H1 (cell line): ENCODE measurements around the gene SENP3. TPM values are rescaled to one million over a fixed set of nuclear protein-coding genes. Genes with fewer than 3 reads are reported as not detected.
A peak's percentile ranks its signal among the peaks of the same experiment; 100 is the strongest.

ENCODE experiments used
- CTCF ChIA-PET: fragments of 300-600 bp; sonication (Branson Sonifier 250); formaldehyde crosslinking; loops from one replicate; lab custom pipeline; 2021; ENCODE audit not compliant: partially characterized antibody; lab: Charles Lee
- POLR2A ChIA-PET: fragments of 300-600 bp; sonication (Branson Sonifier 250); formaldehyde crosslinking; loops from one replicate; lab custom pipeline; 2021; ENCODE audit warnings: inconsistent platforms; ENCODE audit not compliant: partially characterized antibody; lab: Charles Lee
- DNase-seq, 2 experiments: peaks; one replicate each; pipeline versions ENCODE4 v3.0.0 to v3.0.0-alpha.2; 2010 to 2022; ENCODE audit warnings: low spot score in 2 of 2, low read depth in 1 of 2, mixed read lengths in 1 of 2
- FAIRE-seq: peaks from 2 replicates; lab custom pipeline; 2011; peaks lifted over from hg19 to GRCh38; lab: Jason Lieb, UNC
- H2AFZ ChIP-seq: 2 replicates; pipeline ENCODE4 v1.8.1; 2012; ENCODE audit warnings: low read length, inconsistent platforms
- H2AK5ac ChIP-seq: 2 replicates; pipeline ENCODE4 v1.6.1; 2013; ENCODE audit warnings: low read depth, low read length
- H2BK120ac ChIP-seq: replicated peaks from 2 replicates; pipeline ENCODE3; 2013; ENCODE audit warnings: low read depth, low read length, inconsistent platforms
- H2BK12ac ChIP-seq: 2 replicates; pipeline ENCODE4 v1.6.1; 2013; ENCODE audit warnings: low read depth, low read length
- H2BK15ac ChIP-seq: 2 replicates; pipeline ENCODE4 v1.6.1; 2013; ENCODE audit warnings: low read length
- H2BK20ac ChIP-seq: 2 replicates; pipeline ENCODE4 v1.6.1; 2013; ENCODE audit warnings: low read length
- H2BK5ac ChIP-seq: 2 replicates; pipeline ENCODE4 v1.6.1; 2013; ENCODE audit warnings: low read depth, low read length
- H3K14ac ChIP-seq: 2 replicates; pipeline ENCODE4 v1.6.1; 2013; ENCODE audit warnings: inconsistent platforms; ENCODE audit not compliant: insufficient read length
- H3K18ac ChIP-seq: 2 replicates; pipeline ENCODE4 v1.6.1; 2013; ENCODE audit warnings: low read length; ENCODE audit errors: extremely low read depth
- H3K23ac ChIP-seq: 2 replicates; pipeline ENCODE4 v1.6.1; 2013; ENCODE audit warnings: inconsistent platforms; ENCODE audit not compliant: insufficient read length
- H3K23me2 ChIP-seq: 2 replicates; pipeline ENCODE4 v1.6.1; 2013; ENCODE audit warnings: low read depth, low read length
- H3K27ac ChIP-seq: 2 replicates; pipeline ENCODE4 v1.6.1; 2011; ENCODE audit warnings: low read depth, low read length, inconsistent platforms
- H3K27me3 ChIP-seq, 4 experiments: replicated peaks in 1 of 4; 1 replicate in 1 of 4; 2 replicates in 3 of 4; pipeline versions ENCODE4 v1.6.1 to v1.8.1; 2011 to 2013; ENCODE audit warnings: low read length in 3 of 4, mild to moderate bottlenecking in 3 of 4, inconsistent platforms in 2 of 4, mixed read lengths in 2 of 4, moderate library complexity in 1 of 4; ENCODE audit not compliant: control insufficient read depth in 3 of 4, insufficient read depth in 3 of 4; ENCODE audit errors: extremely low read depth in 1 of 4
- H3K36me3 ChIP-seq, 4 experiments: 2 replicates each; pipeline versions ENCODE4 v1.6.1 to v1.8.1; 2011 to 2013; ENCODE audit warnings: mild to moderate bottlenecking in 4 of 4, low read length in 3 of 4, moderate library complexity in 2 of 4, control low read depth in 1 of 4, inconsistent platforms in 1 of 4; ENCODE audit not compliant: insufficient read depth in 4 of 4, control insufficient read depth in 2 of 4
- H3K4ac ChIP-seq: replicated peaks from 2 replicates; pipeline ENCODE3; 2013; ENCODE audit warnings: low read length, low read depth, mixed read lengths, inconsistent platforms; ENCODE audit not compliant: insufficient read length
- H3K4me1 ChIP-seq, 4 experiments: replicated peaks in 1 of 4; 1 replicate in 1 of 4; 2 replicates in 3 of 4; pipeline versions ENCODE4 v1.6.1 to v1.8.1; 2011 to 2013; ENCODE audit warnings: low read length in 3 of 4, inconsistent platforms in 2 of 4, mixed read lengths in 1 of 4; ENCODE audit not compliant: insufficient read depth in 4 of 4, control insufficient read depth in 3 of 4
- H3K4me2 ChIP-seq, 2 experiments: 2 replicates each; pipeline versions ENCODE4 v1.6.1 to v1.8.1; 2011 to 2013; ENCODE audit warnings: low read depth in 2 of 2, low read length in 2 of 2, control low read depth in 1 of 2, inconsistent platforms in 1 of 2, mild to moderate bottlenecking in 1 of 2; ENCODE audit not compliant: insufficient read depth in 1 of 2
- H3K4me3 ChIP-seq, 4 experiments: fragments of 200-600, 300-600 bp in 1 of 4; sonication (generic), shearing (Covaris generic), sonication (Bioruptor Twin) in 1 of 4; 2 replicates each; pipeline versions ENCODE4 v1.5.1 to v1.8.1; 2011 to 2016; ENCODE audit warnings: low read length in 4 of 4, low read depth in 3 of 4, control low read depth in 2 of 4, inconsistent platforms in 2 of 4, mild to moderate bottlenecking in 2 of 4, mixed read lengths in 1 of 4, moderate library complexity in 1 of 4; ENCODE audit not compliant: insufficient read depth in 2 of 4; ENCODE audit errors: extremely low read depth in 1 of 4
- H3K56ac ChIP-seq: replicated peaks from 2 replicates; pipeline ENCODE3; 2013; ENCODE audit warnings: low read depth, mild to moderate bottlenecking, mixed read lengths, low read length, inconsistent platforms; ENCODE audit not compliant: insufficient read length
- H3K79me1 ChIP-seq: 2 replicates; pipeline ENCODE4 v1.6.1; 2013; ENCODE audit warnings: low read depth, low read length, control low read depth
- H3K79me2 ChIP-seq, 2 experiments: 2 replicates each; pipeline versions ENCODE4 v1.6.1 to v1.8.1; 2012 to 2013; ENCODE audit warnings: low read length in 2 of 2, mild to moderate bottlenecking in 2 of 2, inconsistent platforms in 1 of 2; ENCODE audit not compliant: insufficient read depth in 2 of 2, control insufficient read depth in 1 of 2
- H3K9ac ChIP-seq, 4 experiments: replicated peaks in 1 of 4; 1 replicate in 1 of 4; 2 replicates in 3 of 4; pipeline versions ENCODE4 v1.6.1 to v1.8.1; 2011 to 2013; ENCODE audit warnings: low read depth in 3 of 4, low read length in 3 of 4, control low read depth in 2 of 4, mild to moderate bottlenecking in 2 of 4, moderate library complexity in 2 of 4, inconsistent platforms in 1 of 4; ENCODE audit errors: extremely low read depth in 1 of 4
- H3K9me3 ChIP-seq, 2 experiments: 2 replicates each; pipeline versions ENCODE4 v1.6.1 to v1.8.1; 2012 to 2013; ENCODE audit warnings: mild to moderate bottlenecking in 2 of 2, moderate library complexity in 2 of 2, control low read depth in 1 of 2, inconsistent platforms in 1 of 2, low read depth in 1 of 2, low read length in 1 of 2, mixed read lengths in 1 of 2; ENCODE audit not compliant: insufficient read depth in 2 of 2
- H4K20me1 ChIP-seq, 2 experiments: replicated peaks in 1 of 2; 2 replicates each; pipeline versions ENCODE3 to v1.8.1; 2011 to 2013; ENCODE audit warnings: inconsistent platforms in 2 of 2, low read length in 2 of 2, mild to moderate bottlenecking in 1 of 2; ENCODE audit not compliant: insufficient read depth in 2 of 2, control insufficient read depth in 1 of 2
- H4K5ac ChIP-seq: 2 replicates; pipeline ENCODE4 v1.6.1; 2013; ENCODE audit warnings: low read length, low read depth, mixed read lengths, inconsistent platforms; ENCODE audit not compliant: insufficient read length
- H4K8ac ChIP-seq: 2 replicates; pipeline ENCODE4 v1.8.0; 2013; ENCODE audit warnings: mild to moderate bottlenecking, moderate library complexity, low read length, inconsistent platforms; ENCODE audit not compliant: insufficient read depth; ENCODE audit errors: extremely low read depth
- H4K91ac ChIP-seq: replicated peaks from 2 replicates; pipeline ENCODE3; 2013; ENCODE audit warnings: low read length, mixed read lengths, inconsistent platforms; ENCODE audit not compliant: insufficient read length
- BCL11A ChIP-seq, 2 experiments: IDR thresholded peaks; one replicate each; pipeline ENCODE4 v1.6.1; 2011; ENCODE audit warnings: low read depth in 2 of 2, low read length in 2 of 2, mild to moderate bottlenecking in 2 of 2
- POLR2A ChIP-seq, 2 experiments: IDR thresholded peaks; 1 replicate in 1 of 2; 2 replicates in 1 of 2; pipeline ENCODE4 v1.6.1; 2011; ENCODE audit warnings: low read depth in 2 of 2, low read length in 2 of 2, mild to moderate bottlenecking in 2 of 2; ENCODE audit errors: control extremely low read depth in 1 of 2
- WGBS, 2 experiments: shearing (Covaris generic) in 1 of 2; methylation state at CpG; one replicate each; pipeline versions ENCODE4 v1.1.6 to v1.1.7; 2013 to 2015; ENCODE audit warnings: low lambda C conversion rate in 2 of 2, mixed read lengths in 2 of 2, inconsistent platforms in 1 of 2, low coverage in 1 of 2, missing lambda C conversion rate in 1 of 2; ENCODE audit not compliant: insufficient replicate concordance in 2 of 2, insufficient coverage in 1 of 2, insufficient read length in 1 of 2; ENCODE audit errors: extremely low coverage in 1 of 2, missing lambda C conversion rate in 1 of 2; 5-methylcytosine and 5-hydroxymethylcytosine counted together
- polyA plus RNA-seq, 7 experiments: library from polyadenylated mRNA; depleted of rRNA in 3 of 7; stranded (reverse) in 5 of 7; unstranded in 2 of 7; fragments of >200 nt in 5 of 7; fragments of 200-250 nt in 2 of 7; gene quantifications; 1 replicate in 5 of 7; 2 replicates in 1 of 7; 4 replicates in 1 of 7; pipeline versions ENCODE4 v1.2.1 to v1.2.3, GENCODE V29; 2011 to 2013; ENCODE audit warnings: missing spikeins in 2 of 7, mixed read lengths in 2 of 7
- total RNA-seq: library from RNA; stranded (reverse); fragmentation: NEBNext Ultra II Directional; extraction: Animal tissue kit (Norgen Biotek cat#: 25700); gene quantifications from 2 replicates; pipeline ENCODE4 v1.2.1, GENCODE V29; 2021

The SENP3 gene
- total and polyA plus RNA-seq, 2 of the 8 experiments (the other 6 are each of a cell fraction or from before 2014, with no cell fraction given) = 86.2 to 129 TPM

- FAIRE-seq (no peak), DNase-seq (no peak)
Observed at GRCh38 chr17:7587420-7588151, 25.9 kb downstream of the SENP3 start.

More at GRCh38 chr17:7587420-7588151, 25.9 kb downstream of the SENP3 start:
- POLR2A ChIA-PET = interaction anchor here (0.6 to 28.5 kb wide), 9 partner anchors 14 to 103 kb away, joined by 3 to 1144 read pairs (median 22); partner anchors contain the start of genes CD68, POLR2A, SAT2 and SENP3
- no peak overlapping the region for H3K23ac ChIP-seq
- peaks cover 6 to 25% (median 23%) of the 10 kb centered on the region in 4 experiments for H3K4me1 ChIP-seq
- H2AFZ ChIP-seq = no peak overlapping the region
- H3K56ac ChIP-seq = no peak overlapping the region
- H2BK5ac ChIP-seq = no peak overlapping the region; the same call in 1 of the 2 replicates
- H4K20me1 ChIP-seq = peaks cover 0 to 2% of the 10 kb centered on the region in 2 experiments
- no peak overlapping the region for H3K14ac ChIP-seq
- peak overlapping the region in 1 of 4 experiments; percentile 68; a peak in 2 of 8 replicates for H3K4me3 ChIP-seq
- H3K27me3 ChIP-seq = no peaks in the 10 kb centered on the region
- H2BK20ac ChIP-seq = no peak overlapping the region
- H3K79me2 ChIP-seq = no peaks in the 10 kb centered on the region
- H3K18ac ChIP-seq = no peak overlapping the region
- H3K23me2 ChIP-seq = peaks cover 24% of the 10 kb centered on the region; the same call in 1 of the 2 replicates
- H3K4ac ChIP-seq = no peak overlapping the region
- WGBS, 2 experiments = 89% methylated on average over 12 of the region's 12 CpGs; no CpG with 5 or more reads in 1 of the 2 experiments
- CTCF ChIA-PET = interaction anchor here (0.6 to 1.8 kb wide), 12 partner anchors 13 to 100 kb away, joined by 3 to 14 read pairs (median 3); partner anchors contain the start of genes FXR2 and TP53
- no peak overlapping the region for H2BK15ac ChIP-seq
- no peaks in the 10 kb centered on the region for H3K9me3 ChIP-seq
- no peak overlapping the region for H3K9ac ChIP-seq
- H3K36me3 ChIP-seq = peaks cover 8 to 22% (median 11%) of the 10 kb centered on the region in 4 experiments; a peak in 7 of 8 replicates
- peak overlapping the region in 1 of 2 experiments; percentile 71; a peak in 3 of 4 replicates for H3K4me2 ChIP-seq
- H3K79me1 ChIP-seq = no peaks in the 10 kb centered on the region; the same call in none of the 2 replicates
- no peak overlapping the region for H3K27ac ChIP-seq
- H2BK12ac ChIP-seq = no peak overlapping the region
- H2BK120ac ChIP-seq = no peak overlapping the region
- TF ChIP-seq BCL11A (IDR thresholded peaks at IDR 0.05; ENCODE audit: low read depth in 2 of 2, low read length in 2 of 2) (no peak), POLR2A (IDR thresholded peaks at IDR 0.05; ENCODE audit: control extremely low read depth in 1 of 2, low read depth in 2 of 2, low read length in 2 of 2) (0 out of 3 replicates have a peak, but pooled peaks of 1 of the 2 experiments have one; percentile 20)
- no peak overlapping the region for H4K5ac ChIP-seq
- no peak overlapping the region for H4K91ac ChIP-seq
- no peak overlapping the region for H2AK5ac ChIP-seq
- no peak overlapping the region; the same call in 1 of the 2 replicates for H4K8ac ChIP-seq
